Skin epidermis (tissue), 12 donors: ENCODE results near the gene WDR7.

Experiments used
- H3K27ac ChIP-seq, 21 experiments: fragments of 200-600 bp; sonication (generic) in 11 of 21; one replicate each; pipeline ENCODE4 v1.5.0; 2020; ENCODE audit warnings: mild to moderate bottlenecking in 3 of 21, inconsistent platforms in 2 of 21, moderate library complexity in 2 of 21
- H3K4me3 ChIP-seq, 7 experiments: fragments of 200-600 bp; sonication (generic) in 2 of 7; one replicate each; pipeline ENCODE4 v1.5.0; 2020; ENCODE audit warnings: inconsistent platforms in 2 of 7, mild to moderate bottlenecking in 2 of 7, moderate library complexity in 1 of 7

WDR7 gene

GRCh38 chr18:57051657-57052044, 400.5 kb downstream of the WDR7 start:
- no peak overlapping the region for H3K4me3 ChIP-seq
- no peak overlapping the region for H3K27ac ChIP-seq

DNA sequence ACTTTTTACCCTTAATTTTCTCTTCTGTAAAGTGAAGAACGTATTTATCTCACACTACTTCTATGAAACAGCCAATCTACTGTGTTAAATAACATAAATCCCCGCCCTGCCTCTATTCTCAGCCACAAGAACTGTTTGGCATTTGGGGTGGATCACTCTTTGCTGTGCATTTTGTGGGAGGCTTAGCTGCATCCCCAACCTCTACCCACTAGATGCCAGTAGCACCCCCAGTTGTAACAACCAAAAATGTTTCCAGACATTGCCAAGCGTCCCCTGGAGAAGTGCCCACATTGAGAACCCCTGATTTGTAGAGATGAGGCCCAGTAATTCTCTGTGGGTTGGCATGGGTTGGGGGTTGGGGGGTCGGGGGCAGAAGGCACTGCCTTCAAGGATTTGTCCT, 401.0 kb downstream of the WDR7 start:
- H3K4me3 ChIP-seq, result no peak overlapping the region
- no peak overlapping the region for H3K27ac ChIP-seq

DNA sequence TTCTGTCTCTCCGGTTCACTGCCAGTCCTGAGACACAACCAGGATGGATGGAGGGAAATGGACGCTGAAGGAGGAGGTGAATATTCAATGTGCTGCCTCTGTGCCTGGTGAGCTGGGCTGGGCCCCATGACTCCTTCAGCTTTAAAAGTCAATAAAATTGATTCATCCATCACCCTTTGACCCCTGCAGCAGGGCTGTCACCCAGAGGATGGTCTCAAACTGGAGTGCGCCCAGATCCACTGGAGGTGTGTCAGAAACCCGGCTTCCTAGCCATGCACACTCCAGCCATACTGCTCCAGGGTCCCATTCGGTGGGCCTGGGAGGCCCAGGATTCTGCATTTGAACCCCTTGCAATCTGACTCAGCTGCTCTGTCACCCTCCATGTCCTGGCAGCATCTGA, 401.6 kb downstream of the WDR7 start:
- H3K27ac ChIP-seq, result no peak overlapping the region

GRCh38 chr18:57054891-57055290, 403.7 kb downstream of the WDR7 start:
- Histone ChIP-seq H3K4me3 (no peak overlapping the region), H3K27ac (no peak overlapping the region)

More for the DNA sequence above, 401.6 kb downstream of the WDR7 start:
- H3K4me3 ChIP-seq, result no peak overlapping the region

DNA sequence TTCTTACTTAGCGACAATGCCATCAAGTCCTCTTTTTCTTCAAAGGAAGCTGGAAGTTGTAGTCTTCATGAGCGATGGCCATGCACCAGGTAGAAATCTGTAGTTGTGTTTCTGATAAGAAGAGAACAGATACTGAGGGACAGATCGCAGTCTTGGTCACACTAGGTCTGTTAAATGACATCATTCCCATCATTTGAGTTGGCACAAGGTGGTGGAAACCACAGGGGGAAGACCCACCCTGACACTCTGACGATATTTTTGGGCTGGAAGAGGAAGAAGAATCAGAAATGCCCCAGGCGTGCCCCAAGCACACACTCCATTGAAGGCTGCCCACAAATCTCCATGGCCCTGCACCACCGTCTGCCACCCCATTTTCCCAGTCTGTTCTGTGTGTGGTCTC, 406.7 kb downstream of the WDR7 start:
- Histone ChIP-seq H3K4me3 (no peak overlapping the region), H3K27ac (no peak overlapping the region)

DNA sequence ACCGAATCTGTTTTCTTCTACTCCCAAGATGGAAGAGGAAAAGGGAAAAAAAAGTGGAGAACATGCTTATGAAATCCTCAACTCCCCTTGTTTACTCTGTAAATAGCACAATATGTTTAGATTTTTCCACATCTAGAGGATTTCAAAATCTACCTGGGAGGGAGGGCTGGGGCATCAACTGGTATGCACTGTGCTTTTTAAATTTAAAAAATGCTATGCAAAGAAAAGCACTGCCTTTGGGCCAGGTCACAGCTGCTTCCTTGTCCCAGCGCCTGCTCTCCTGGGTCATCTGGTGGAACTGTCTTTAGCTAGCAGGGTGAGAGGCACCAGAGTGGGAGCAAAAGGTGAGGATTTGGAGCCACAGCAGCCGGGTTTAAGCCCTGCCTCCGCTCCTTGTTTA, 407.6 kb downstream of the WDR7 start:
- Histone ChIP-seq H3K4me3 (no peak overlapping the region), H3K27ac (no peak overlapping the region)

DNA sequence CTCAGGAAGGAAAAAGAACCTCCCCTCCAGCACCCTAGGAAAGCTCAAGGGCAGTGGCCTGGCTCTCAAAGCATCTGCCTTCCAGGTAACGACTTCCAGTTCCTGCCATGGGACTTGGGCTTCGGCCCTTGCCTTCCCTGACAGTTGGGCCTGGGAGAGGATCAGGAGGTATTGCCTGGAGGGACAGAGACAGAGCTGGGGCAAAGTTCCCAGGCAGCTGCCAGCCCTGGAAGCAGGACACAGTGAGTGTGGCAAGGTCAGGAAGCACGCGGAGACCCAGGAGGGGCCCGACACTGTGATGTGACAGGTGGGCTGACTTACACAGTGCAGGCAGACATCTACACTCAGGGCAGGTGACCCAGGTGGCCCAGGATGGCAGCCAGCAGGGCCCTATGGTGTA, 408.2 kb downstream of the WDR7 start:
- H3K4me3 ChIP-seq, result no peak overlapping the region
- no peak overlapping the region for H3K27ac ChIP-seq

GRCh38 chr18:57060814-57061213, 409.7 kb downstream of the WDR7 start:
- H3K4me3 ChIP-seq, result no peak overlapping the region
- H3K27ac ChIP-seq, result no peak overlapping the region

GRCh38 chr18:57062178-57062577, 411.0 kb downstream of the WDR7 start:
- Histone ChIP-seq H3K27ac (no peak overlapping the region), H3K4me3 (no peak overlapping the region)

DNA sequence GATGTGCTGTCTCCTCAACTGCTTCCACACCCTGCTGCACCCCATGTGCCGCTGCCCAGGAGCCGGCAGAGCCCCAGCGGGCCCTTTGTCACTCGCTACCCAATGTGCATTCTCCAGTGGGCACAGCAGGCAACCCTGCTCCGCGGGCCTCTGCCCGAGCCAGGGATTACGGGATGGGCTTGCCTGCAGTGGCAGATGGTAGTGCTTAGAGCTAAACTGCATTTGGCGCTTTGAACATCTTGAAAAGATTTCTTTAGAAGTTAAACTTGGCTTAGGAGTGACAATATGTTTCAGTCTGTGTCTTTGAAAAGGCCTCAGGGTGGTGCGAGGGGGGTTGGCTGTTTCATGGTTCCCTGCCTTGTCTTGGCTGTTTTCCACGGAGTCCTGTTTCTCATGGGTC, 411.7 kb downstream of the WDR7 start:
- H3K4me3 ChIP-seq, result no peak overlapping the region
- no peak overlapping the region for H3K27ac ChIP-seq

GRCh38 chr18:57063601-57064103, 412.5 kb downstream of the WDR7 start:
- H3K4me3 ChIP-seq, result no peak overlapping the region
- no peak overlapping the region for H3K27ac ChIP-seq

DNA sequence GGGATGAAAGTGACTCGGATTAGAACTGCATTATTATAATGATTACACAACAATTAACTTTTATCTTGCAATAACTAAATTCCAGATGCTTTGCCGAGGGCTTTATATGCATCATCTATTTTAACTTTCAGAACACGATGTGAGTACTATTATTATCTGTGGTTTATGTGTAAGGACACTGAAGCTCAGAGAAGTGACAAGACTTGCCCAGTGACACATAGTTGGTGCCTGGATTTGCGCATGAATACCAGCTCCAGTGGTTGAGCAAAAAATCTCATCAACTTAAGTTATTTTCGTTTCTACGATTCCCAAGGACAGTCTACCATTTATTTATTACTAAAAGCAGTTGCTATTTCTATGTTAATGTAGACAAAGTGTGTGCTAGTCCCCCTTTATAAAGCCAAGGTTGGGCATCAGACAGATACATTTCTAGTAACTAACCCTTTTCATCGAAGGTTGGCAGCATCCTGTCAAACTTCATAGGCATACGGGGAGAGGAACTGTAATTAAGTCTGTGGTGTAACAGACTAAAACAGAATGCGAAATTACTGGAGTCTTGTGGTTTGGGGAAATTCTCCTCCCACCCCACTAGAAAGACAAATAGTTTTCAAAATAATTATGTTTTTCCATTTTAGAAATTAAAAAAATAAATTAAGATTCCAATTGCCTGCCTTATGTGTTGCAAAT, 422.5 kb downstream of the WDR7 start:
- H3K27ac ChIP-seq, result no peak overlapping the region
- H3K4me3 ChIP-seq, result no peak overlapping the region

DNA sequence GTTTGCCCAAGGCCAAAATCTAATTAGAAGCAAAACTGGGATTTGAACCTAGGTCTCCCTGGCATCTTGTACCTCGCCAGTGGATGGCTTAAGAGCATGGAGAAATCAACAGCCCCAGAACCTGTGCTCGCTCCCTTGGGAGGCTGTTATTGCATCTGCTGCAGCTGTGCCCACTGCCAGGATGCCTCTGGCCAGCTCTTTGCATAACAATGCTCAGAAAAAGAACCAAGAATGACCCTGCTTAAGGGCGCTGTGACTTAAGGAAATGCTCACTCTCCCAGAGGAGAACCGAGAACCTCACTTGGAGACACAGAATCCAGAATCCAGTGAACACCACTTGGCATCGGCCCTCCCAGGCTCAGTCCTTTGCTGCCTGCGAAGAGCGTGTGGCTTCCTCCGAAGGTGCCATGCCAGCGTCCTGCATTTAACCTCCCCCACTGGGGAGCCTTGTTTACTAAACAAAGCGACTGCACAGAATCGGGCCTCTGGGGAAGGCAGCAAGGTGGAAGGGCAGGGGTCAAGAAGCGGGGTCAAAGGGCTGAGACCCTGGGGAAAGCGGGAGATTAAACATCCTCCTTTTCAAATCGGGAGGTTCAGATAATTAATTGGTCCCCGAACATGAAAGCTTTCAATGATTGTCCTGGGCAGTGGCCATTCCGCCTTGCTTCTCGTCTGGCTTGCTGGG, 424.7 kb downstream of the WDR7 start:
- no peak overlapping the region for H3K4me3 ChIP-seq
- H3K27ac ChIP-seq, result no peak overlapping the region

- H3K27ac ChIP-seq, result no peak overlapping the region
- H3K4me3 ChIP-seq, result no peak overlapping the region
Measured at GRCh38 chr18:57077005-57077765, 426.0 kb downstream of the WDR7 start.

GRCh38 chr18:57077786-57078552, 426.8 kb downstream of the WDR7 start:
- H3K27ac ChIP-seq, result no peak overlapping the region
- H3K4me3 ChIP-seq, result no peak overlapping the region

GRCh38 chr18:57078614-57079013, 427.5 kb downstream of the WDR7 start:
- H3K4me3 ChIP-seq, result no peak overlapping the region
- H3K27ac ChIP-seq, result no peak overlapping the region

DNA sequence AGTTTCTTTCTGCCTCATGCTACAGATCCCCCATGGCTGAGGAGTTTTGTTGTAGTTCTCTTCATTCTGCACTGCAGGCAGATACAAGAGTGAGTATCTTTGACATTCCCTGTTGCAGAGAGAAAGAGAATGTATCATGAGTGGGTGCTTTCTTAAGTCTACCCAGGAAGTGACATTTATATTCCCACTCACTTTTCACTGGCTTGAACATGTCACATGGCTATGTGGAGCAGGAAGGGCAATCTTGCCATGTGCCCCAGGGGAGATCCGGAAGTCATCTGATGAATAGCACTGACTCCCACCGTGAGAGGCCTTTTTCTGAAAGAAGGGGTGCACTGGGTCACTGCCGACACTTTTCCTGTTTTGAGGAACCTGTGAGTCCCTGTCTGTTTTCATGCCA, 429.3 kb downstream of the WDR7 start:
- Histone ChIP-seq H3K27ac (no peak overlapping the region), H3K4me3 (no peak overlapping the region)

- H3K27ac ChIP-seq, result no peak overlapping the region
- no peak overlapping the region for H3K4me3 ChIP-seq
Measured at GRCh38 chr18:57081899-57082298, 430.7 kb downstream of the WDR7 start.

GRCh38 chr18:57083485-57083884, 432.3 kb downstream of the WDR7 start:
- H3K27ac ChIP-seq, result no peak overlapping the region
- H3K4me3 ChIP-seq, result no peak overlapping the region
